ENCODE results near the gene PTPN23.
A peak's percentile ranks its signal among the peaks of the same experiment; 100 is the strongest.
"Not testable (repeated sequence)": the region's sequence is repeated elsewhere in the genome, so short reads cannot be mapped to it uniquely, and the experiment has no call there.

The PTPN23 gene, protein sequence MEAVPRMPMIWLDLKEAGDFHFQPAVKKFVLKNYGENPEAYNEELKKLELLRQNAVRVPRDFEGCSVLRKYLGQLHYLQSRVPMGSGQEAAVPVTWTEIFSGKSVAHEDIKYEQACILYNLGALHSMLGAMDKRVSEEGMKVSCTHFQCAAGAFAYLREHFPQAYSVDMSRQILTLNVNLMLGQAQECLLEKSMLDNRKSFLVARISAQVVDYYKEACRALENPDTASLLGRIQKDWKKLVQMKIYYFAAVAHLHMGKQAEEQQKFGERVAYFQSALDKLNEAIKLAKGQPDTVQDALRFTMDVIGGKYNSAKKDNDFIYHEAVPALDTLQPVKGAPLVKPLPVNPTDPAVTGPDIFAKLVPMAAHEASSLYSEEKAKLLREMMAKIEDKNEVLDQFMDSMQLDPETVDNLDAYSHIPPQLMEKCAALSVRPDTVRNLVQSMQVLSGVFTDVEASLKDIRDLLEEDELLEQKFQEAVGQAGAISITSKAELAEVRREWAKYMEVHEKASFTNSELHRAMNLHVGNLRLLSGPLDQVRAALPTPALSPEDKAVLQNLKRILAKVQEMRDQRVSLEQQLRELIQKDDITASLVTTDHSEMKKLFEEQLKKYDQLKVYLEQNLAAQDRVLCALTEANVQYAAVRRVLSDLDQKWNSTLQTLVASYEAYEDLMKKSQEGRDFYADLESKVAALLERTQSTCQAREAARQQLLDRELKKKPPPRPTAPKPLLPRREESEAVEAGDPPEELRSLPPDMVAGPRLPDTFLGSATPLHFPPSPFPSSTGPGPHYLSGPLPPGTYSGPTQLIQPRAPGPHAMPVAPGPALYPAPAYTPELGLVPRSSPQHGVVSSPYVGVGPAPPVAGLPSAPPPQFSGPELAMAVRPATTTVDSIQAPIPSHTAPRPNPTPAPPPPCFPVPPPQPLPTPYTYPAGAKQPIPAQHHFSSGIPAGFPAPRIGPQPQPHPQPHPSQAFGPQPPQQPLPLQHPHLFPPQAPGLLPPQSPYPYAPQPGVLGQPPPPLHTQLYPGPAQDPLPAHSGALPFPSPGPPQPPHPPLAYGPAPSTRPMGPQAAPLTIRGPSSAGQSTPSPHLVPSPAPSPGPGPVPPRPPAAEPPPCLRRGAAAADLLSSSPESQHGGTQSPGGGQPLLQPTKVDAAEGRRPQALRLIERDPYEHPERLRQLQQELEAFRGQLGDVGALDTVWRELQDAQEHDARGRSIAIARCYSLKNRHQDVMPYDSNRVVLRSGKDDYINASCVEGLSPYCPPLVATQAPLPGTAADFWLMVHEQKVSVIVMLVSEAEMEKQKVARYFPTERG (N-terminal part only)

GRCh38 chr3:47380601-47381316 lies at the start of gene PTPN23:
Gene PTPN23, plus strand, starts transcription at chr3:47381021. Its CDS starts 76 bp downstream, at chr3:47381097.
- DNase-seq (ENCODE audit: low read depth in 1 of 2, low spot score in 1 of 2): peak; percentile 98 to 99

- no peak for DNase-seq (ENCODE audit: low read depth in 1 of 2, low spot score in 1 of 2)
Observed at GRCh38 chr3:47333907-47334306, 46.9 kb upstream of the PTPN23 start.

- no peak for DNase-seq (ENCODE audit: low read depth in 1 of 2, low spot score in 1 of 2)
Observed at GRCh38 chr3:47337656-47338055, 43.2 kb upstream of the PTPN23 start.

- DNase-seq (ENCODE audit: low read depth in 1 of 2, low spot score in 1 of 2): no peak
Observed at GRCh38 chr3:47339951-47340350, 40.9 kb upstream of the PTPN23 start.

DNA sequence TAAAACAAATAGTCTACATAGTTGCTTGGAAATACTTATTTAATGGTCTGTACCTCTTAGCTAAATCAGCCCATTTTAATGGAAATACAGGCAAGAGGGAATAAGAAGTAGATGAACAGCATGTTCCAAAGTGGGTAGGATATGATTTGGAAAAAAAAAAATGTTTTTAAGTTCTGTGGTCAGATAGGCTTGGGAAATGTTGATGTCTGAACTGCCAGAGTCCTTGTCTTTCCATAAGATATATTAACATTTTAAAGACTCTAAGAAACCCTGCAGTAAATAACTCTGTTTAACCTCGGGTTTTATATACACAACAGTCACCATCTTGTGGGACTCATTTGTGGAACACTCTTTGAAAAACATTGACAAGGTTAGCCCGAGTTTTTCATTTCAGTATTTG lies 40.0 kb upstream of the PTPN23 start:
- no peak for DNase-seq (ENCODE audit: low read depth in 1 of 2, low spot score in 1 of 2)

DNA sequence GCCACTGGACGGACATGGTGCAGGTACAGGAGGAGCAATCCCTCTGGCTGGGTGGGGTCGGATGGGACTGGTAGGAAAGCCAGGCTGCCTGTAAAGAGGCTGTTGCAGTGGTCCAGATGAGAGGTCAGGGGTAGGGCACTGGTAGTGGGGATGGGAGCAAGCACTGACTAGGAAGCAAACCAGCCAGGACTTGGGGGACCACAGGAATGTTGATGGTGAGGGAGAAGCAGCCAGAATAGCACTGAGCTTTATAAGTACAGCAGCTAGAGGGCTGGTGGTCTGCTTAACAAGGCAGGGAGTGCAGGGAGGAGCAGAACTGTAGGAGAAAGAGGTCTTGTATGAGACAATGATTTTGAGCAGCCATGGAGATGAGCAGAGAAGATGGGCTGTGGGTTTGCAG lies 38.7 kb upstream of the PTPN23 start:
- DNase-seq (ENCODE audit: low read depth in 1 of 2, low spot score in 1 of 2): no peak

- DNase-seq (ENCODE audit: low read depth in 1 of 2, low spot score in 1 of 2): no peak
Observed at GRCh38 chr3:47342812-47343211, 38.0 kb upstream of the PTPN23 start.

GRCh38 chr3:47343471-47343971 lies 37.3 kb upstream of the PTPN23 start:
- no peak for DNase-seq (ENCODE audit: low read depth in 1 of 2, low spot score in 1 of 2)

DNA sequence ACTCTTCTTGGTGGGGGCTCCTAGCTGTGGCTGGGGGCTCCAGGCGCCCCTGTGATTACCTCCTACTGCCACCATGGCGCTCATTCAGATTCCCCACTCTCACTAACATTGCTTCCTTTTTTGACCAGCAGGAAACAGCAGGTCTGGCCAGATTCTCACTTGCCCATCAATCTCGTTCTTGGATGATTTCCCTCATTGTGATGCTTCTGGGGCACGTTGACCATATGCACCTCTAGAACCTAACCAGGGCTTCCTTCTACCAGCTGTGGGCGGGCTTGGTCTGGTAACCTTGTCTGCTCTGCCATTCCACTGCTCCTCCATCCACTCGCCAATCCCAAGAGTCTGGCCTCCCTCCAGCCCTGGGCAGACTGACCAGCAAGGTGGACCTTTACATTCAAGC lies 35.9 kb upstream of the PTPN23 start:
- DNase-seq (ENCODE audit: low read depth in 1 of 2, low spot score in 1 of 2): no peak

DNA sequence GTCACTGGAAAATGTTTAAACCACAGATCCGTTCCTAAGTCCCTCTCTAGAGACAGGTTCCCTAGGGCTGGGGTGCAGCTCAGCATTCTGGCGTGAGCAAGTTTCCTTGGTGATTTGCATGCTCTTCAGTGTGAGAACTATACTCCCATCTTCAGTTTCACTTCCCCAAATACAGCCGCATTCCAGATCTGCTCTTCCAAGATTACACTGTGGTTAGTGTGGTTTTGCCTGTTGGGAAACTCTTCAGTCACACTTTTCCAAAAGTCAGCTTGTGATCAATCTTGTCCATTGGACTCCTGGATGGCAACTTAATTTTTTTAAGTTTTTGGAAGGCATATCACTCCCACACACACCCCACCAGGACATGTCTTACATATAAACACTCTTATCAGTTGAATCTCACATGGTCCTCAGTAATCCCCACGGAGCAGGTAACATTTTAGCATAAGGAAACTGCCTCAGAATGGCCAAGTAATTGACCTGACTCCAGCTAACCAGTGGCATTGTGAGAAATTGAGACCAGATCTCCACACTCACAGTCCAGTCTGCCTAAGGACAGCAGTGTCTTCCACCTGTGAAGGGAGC lies 33.5 kb upstream of the PTPN23 start:
- DNase-seq (ENCODE audit: low read depth in 1 of 2, low spot score in 1 of 2): no peak

- no peak for DNase-seq (ENCODE audit: low read depth in 1 of 2, low spot score in 1 of 2)
Observed at GRCh38 chr3:47348411-47349154, 32.2 kb upstream of the PTPN23 start.

DNA sequence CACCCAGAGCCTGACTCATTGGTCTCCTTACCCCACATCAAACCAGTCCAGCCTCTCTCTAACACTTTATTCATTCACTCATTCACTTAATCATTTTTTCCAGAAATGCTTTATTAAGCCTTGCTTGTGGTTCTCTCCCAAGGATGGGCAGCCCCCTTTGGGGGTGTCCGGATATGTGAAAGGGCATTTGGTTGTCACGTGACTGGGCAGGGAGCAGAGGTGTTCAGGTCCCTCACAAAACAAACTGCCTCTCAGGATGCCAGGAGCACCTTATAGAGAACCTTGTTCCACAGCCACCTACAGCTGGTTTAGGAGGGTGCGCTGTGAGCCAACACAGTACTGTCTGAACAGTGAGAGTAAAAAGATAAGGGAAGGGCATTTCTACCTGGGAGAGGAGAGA lies 25.8 kb upstream of the PTPN23 start:
- no peak for DNase-seq (ENCODE audit: low read depth in 1 of 2, low spot score in 1 of 2)

DNA sequence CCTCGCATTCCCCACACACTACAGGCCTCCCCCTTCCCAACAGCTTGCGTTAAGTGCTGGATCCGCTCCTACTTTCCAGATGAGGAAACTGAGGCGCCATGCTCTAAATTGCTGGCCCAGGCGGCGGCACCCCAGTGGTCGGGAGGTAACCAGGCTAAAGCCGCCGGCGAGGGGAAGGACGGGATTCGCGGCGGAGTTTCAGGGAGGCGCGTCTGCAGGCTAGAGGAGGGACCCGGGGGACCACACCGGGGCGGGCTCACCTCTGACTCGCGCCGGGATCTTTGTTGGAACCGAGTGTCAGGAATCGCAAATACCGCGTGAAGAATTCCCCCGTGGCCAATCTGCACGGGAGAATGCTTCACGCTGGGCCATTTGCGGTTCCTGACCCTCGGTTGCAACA lies 24.6 kb upstream of the PTPN23 start:
- DNase-seq (ENCODE audit: low read depth in 1 of 2, low spot score in 1 of 2): no peak

GRCh38 chr3:47359323-47359722 lies 21.5 kb upstream of the PTPN23 start:
- no peak for DNase-seq (ENCODE audit: low read depth in 1 of 2, low spot score in 1 of 2)

DNA sequence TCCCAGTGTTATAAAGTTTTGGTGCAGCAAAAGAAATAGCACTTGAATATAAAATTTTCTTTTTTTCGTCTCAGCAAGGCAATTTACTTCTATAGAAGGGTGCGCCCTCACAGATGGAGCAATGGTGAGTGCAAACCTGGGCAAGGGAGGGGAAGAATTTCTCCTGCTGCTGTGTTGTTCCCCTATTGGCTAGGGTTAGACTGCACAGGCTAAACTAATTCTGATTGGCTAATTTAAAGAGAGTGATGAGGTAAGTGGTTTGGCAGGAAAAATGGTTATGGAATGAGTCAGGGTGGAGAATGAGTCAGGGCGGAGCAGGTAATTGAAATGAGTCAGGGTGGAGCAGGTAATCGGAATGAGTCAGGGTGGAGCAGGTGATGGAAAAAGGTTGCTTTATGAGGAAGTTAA lies 20.7 kb upstream of the PTPN23 start:
- DNase-seq (ENCODE audit: low read depth in 1 of 2, low spot score in 1 of 2): not testable (repeated sequence)

DNA sequence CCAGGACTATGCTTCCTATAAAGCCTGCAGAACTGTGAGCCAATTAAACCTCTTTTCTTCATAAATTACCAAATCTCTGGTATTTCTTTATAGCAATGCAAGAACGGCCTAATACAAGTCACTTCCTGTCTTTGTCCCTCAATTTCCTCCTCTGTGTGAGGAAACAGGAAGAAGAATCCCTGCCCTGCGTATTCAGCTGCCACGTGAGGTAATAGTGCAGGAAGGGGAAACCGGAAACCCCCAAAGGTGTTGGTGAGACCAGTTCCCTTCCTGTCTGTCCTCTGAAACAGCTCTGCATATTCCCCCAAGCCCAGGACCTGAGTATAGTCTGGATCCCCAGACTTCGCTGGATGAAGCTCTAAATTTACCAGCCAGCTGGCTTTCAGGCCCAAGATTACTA lies 18.1 kb upstream of the PTPN23 start:
- no peak for DNase-seq (ENCODE audit: low read depth in 1 of 2, low spot score in 1 of 2)

DNA sequence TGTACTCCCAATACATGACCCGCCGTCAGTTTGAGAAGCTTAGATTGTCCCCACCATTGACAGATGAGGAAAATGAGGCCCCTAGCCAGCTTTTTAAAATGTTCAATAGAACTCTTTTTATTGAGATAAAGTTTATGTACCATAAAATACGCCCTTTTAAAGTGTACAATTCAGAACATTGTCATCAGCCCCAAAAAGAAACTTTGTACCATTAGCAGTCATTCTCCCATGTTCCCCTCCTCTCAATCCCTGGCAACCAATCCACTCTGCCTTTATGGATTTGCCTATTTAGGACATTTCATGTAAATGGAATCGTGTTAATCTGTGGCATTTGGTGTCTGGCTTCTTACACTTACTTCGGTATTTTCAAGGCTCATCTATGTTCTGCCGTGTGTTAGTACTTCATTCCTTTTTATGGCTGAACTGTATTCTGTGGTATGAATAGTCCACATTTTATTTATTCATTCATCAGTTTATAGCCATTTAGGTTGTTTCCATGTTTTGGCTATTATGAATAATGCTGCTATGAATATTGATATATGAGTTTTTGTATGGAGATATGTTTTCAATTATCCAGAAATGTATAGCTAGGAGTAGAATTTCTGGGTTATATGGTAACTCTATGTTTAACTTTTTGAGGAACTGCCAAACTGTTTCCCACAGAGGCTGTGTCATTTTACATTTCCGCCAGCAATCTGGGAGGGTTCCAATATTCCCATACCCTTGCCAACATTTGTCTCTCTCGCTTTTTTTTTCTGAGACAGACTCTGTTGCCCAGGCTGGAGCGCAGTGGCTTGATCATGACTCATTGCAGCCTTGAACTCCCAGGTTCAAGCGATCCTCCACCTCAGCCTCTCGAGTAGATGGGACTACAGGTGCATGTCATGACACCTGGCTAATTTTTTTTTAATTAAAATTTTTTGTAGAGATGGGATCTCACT lies 15.3 kb upstream of the PTPN23 start:
- no peak for DNase-seq (ENCODE audit: low read depth in 1 of 2, low spot score in 1 of 2)

DNA sequence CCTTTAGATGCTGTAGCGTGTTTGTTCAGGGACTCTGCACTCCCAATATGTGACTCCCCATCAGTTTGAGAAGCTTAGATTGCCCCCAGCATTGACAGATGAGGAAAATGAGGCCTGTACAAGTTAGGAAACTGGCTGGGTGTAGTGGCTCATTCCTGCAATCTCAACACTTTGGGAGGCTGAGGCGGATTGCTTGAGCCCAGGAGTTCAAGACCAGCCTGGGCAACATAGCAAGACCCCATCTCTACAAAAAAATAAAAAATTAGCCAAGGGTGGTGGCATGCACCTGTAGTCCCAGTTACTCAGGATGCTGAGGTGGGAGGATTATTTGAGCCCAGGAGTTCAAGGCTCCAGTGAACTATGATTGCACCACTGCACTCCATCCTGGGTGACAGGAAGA lies 14.0 kb upstream of the PTPN23 start:
- no peak for DNase-seq (ENCODE audit: low read depth in 1 of 2, low spot score in 1 of 2)
